Mammary epithelial cell (primary cell): ENCODE results near the gene TPSB2.
"Not testable (repeated sequence)": the region's sequence is repeated elsewhere in the genome, so short reads cannot be mapped to it uniquely, and the experiment has no call there.

Experiments
- CTCF ChIP-seq, 2 donors: IDR thresholded peaks in 1 of 2; conservative IDR thresholded peaks in 1 of 2; 2 replicates each; pipeline ENCODE4 v1.5.1; 2011 to 2012; ENCODE audit warnings: inconsistent platforms in 2 of 2, low read length in 2 of 2, mild to moderate bottlenecking in 2 of 2, control low read depth in 1 of 2, low read depth in 1 of 2; ENCODE audit not compliant: insufficient read depth in 1 of 2; ENCODE audit errors: extremely low read depth in 1 of 2
- EZH2 ChIP-seq: IDR thresholded peaks from 2 replicates; pipeline ENCODE4 v1.6.1; 2012; ENCODE audit warnings: low read length, inconsistent platforms, borderline replicate concordance

GRCh38 chr16:1241081-1241480, 11.1 kb upstream of the TPSB2 start:
- not testable (repeated sequence) for TF ChIP-seq CTCF (conservative IDR thresholded peaks at IDR 0.05 in 1 of 2, IDR thresholded peaks at IDR 0.05 in 1 of 2; ENCODE audit: extremely low read depth in 1 of 2, insufficient read depth in 1 of 2, low read depth in 1 of 2, low read length in 2 of 2); EZH2
